ENCODE results near the gene KRT31.
A peak's percentile ranks its signal among the peaks of the same experiment; 100 is the strongest.

Gene KRT31

GRCh38 chr17:41418116-41418860, 20.9 kb upstream of the KRT31 start:
- no peak for TF ChIP-seq CTCF (IDR thresholded peaks at IDR 0.05; ENCODE audit: insufficient read depth, missing control alignments)
- DNase-seq (ENCODE audit: insufficient read length, low spot score) (no peak), FAIRE-seq (no peak)

- peak; percentile 17 for TF ChIP-seq CTCF (IDR thresholded peaks at IDR 0.05; ENCODE audit: insufficient read depth, missing control alignments)
- FAIRE-seq (no peak), DNase-seq (ENCODE audit: insufficient read length, low spot score) (no peak)
Observed at GRCh38 chr17:41417576-41418015, 20.2 kb upstream of the KRT31 start.

DNA sequence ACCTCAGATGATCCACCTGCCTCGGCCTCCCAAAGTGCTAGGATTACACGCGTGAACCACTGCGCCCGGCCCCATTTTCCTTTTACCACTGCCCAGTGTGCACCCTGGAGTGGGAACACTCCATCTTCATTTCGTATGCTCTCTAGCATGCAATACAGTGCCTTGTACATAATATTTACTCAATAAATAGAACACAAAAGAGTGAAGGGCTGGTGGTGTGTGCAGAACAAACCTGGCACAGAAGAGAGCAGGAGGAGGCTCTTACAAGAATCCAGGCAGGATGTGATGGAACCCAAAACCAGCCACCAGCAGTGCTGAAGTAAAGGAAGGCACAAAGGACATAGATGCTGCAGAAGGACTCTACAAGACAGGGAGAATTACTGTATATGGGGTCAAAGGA, 19.7 kb upstream of the KRT31 start:
- FAIRE-seq (no peak), DNase-seq (ENCODE audit: insufficient read length, low spot score) (no peak)
- no peak for TF ChIP-seq CTCF (IDR thresholded peaks at IDR 0.05; ENCODE audit: insufficient read depth, missing control alignments)

DNA sequence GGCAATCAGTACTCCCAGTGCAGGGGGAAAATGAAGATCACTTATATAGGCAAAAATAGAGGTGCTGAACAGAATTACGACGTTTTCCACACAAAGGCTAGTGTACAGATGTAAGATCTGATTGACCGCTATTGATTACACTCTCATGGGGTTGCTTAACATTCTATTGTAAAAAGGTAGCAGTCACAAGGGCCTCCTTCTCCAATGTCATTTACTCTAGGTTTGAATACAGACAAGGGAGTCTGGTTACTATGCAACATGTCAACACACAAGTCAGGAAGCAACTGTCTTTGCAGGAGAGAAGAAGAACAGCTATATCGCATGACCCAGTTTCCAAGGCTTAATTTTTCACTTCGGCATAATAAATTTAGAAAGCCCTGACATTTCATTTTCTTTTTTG, 19.1 kb upstream of the KRT31 start:
- DNase-seq (ENCODE audit: insufficient read length, low spot score), result no peak
- no peak for TF ChIP-seq CTCF (IDR thresholded peaks at IDR 0.05; ENCODE audit: insufficient read depth, missing control alignments)
- FAIRE-seq, result no peak

- no peak for FAIRE-seq
- DNase-seq (ENCODE audit: insufficient read length, low spot score), result no peak
Observed at GRCh38 chr17:41415833-41416335, 18.5 kb upstream of the KRT31 start.

GRCh38 chr17:41415411-41415810, 18.0 kb upstream of the KRT31 start:
- no peak for DNase-seq (ENCODE audit: insufficient read length, low spot score)
- no peak for TF ChIP-seq CTCF (IDR thresholded peaks at IDR 0.05; ENCODE audit: insufficient read depth, missing control alignments)
- FAIRE-seq, result no peak

More at GRCh38 chr17:41415833-41416335, 18.5 kb upstream of the KRT31 start:
- no peak for TF ChIP-seq CTCF (IDR thresholded peaks at IDR 0.05; ENCODE audit: insufficient read depth, missing control alignments)

DNA sequence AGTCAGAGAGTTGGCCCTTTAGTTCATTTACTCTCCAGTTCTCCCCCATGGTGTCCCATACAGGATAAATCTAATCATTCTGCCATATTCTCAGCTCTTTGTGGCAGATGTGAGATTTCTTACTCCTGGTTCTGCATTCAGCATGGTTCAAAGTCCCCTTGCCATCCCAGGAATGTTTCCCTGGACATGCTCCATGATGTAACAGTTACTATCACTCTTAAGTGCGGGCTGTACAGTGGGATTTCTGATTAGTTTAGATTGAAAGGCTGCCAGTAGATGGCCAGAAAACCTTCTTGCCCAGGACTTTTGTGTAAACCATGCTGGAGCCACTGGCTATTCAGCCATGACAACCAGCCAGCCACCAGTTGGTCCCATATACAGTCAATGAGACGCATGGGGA, 16.6 kb upstream of the KRT31 start:
- no peak for DNase-seq (ENCODE audit: insufficient read length, low spot score)
- FAIRE-seq, result no peak
- TF ChIP-seq CTCF (IDR thresholded peaks at IDR 0.05; ENCODE audit: insufficient read depth, missing control alignments), result no peak

All from D721Med (cell line).